H9 (cell line): ENCODE data around the gene FOLR1. TPM values are rescaled to one million over a fixed set of nuclear protein-coding genes. Genes with fewer than 3 reads are reported as not detected.
A peak's percentile ranks its signal among the peaks of the same experiment; 100 is the strongest.

ENCODE experiments used
- DNase-seq: peaks from one replicate; pipeline ENCODE4 v3.0.0-alpha.2; 2017
- H2AFZ ChIP-seq: one replicate; pipeline ENCODE4 v1.6.1; 2013; ENCODE audit warnings: mild to moderate bottlenecking, low read length, control low read depth, moderate library complexity
- H2AK5ac ChIP-seq: 2 replicates; pipeline ENCODE4 v1.6.1; 2013; ENCODE audit warnings: low read length, control low read depth, mixed read lengths; ENCODE audit not compliant: insufficient read length
- H2BK120ac ChIP-seq: one replicate; pipeline ENCODE4 v1.6.1; 2013; ENCODE audit warnings: low read depth, mild to moderate bottlenecking, low read length, control low read depth, inconsistent platforms; ENCODE audit not compliant: poor library complexity, severe bottlenecking
- H2BK12ac ChIP-seq: 2 replicates; pipeline ENCODE4 v1.6.1; 2013; ENCODE audit warnings: low read length, control low read depth, mixed read lengths, low read depth; ENCODE audit not compliant: insufficient read length
- H2BK15ac ChIP-seq: 2 replicates; pipeline ENCODE4 v1.6.1; 2013; ENCODE audit warnings: low read depth, low read length, control low read depth
- H2BK20ac ChIP-seq: one replicate; pipeline ENCODE4 v1.6.1; 2013; ENCODE audit warnings: low read depth, mild to moderate bottlenecking, low read length, control low read depth, inconsistent platforms; ENCODE audit not compliant: poor library complexity, severe bottlenecking
- H2BK5ac ChIP-seq: 2 replicates; pipeline ENCODE4 v1.6.1; 2013; ENCODE audit warnings: low read length, control low read depth, mixed read lengths; ENCODE audit not compliant: insufficient read length
- H3K14ac ChIP-seq: 2 replicates; pipeline ENCODE4 v1.6.1; 2013; ENCODE audit warnings: low read length, control low read depth; ENCODE audit not compliant: insufficient read depth
- H3K18ac ChIP-seq: 2 replicates; pipeline ENCODE4 v1.6.1; 2013; ENCODE audit warnings: low read depth, mild to moderate bottlenecking, mixed read lengths, low read length, control low read depth; ENCODE audit not compliant: insufficient read length
- H3K23ac ChIP-seq: 2 replicates; pipeline ENCODE4 v1.6.1; 2013; ENCODE audit warnings: low read length, control low read depth, mixed read lengths, low read depth; ENCODE audit not compliant: insufficient read length
- H3K23me2 ChIP-seq: 2 replicates; pipeline ENCODE4 v1.6.1; 2013; ENCODE audit warnings: low read depth, mild to moderate bottlenecking, mixed read lengths, low read length, control low read depth; ENCODE audit not compliant: insufficient read length, poor library complexity, severe bottlenecking
- H3K27ac ChIP-seq: 2 replicates; pipeline ENCODE4 v1.5.1; 2013; ENCODE audit warnings: low read length, control low read depth, mixed read lengths, low read depth; ENCODE audit not compliant: insufficient read length
- H3K27me3 ChIP-seq: 2 replicates; pipeline ENCODE4 v1.6.1; 2013; ENCODE audit warnings: low read length, control low read depth, inconsistent platforms; ENCODE audit not compliant: insufficient read depth
- H3K4ac ChIP-seq: 2 replicates; pipeline ENCODE4 v1.6.1; 2013; ENCODE audit warnings: low read depth, mild to moderate bottlenecking, control low read depth, inconsistent platforms, low read length, moderate library complexity
- H3K4me1 ChIP-seq: 2 replicates; pipeline ENCODE4 v1.6.1; 2013; ENCODE audit warnings: low read length, control low read depth, inconsistent platforms; ENCODE audit not compliant: insufficient read depth
- H3K4me2 ChIP-seq: 2 replicates; pipeline ENCODE4 v1.6.1; 2013; ENCODE audit warnings: low read length, control low read depth, mixed read lengths; ENCODE audit not compliant: insufficient read length, insufficient read depth
- H3K56ac ChIP-seq: 2 replicates; pipeline ENCODE4 v1.6.1; 2013; ENCODE audit warnings: low read depth, mild to moderate bottlenecking, mixed read lengths, low read length, control low read depth; ENCODE audit not compliant: insufficient read length
- H3K79me1 ChIP-seq: 2 replicates; pipeline ENCODE4 v1.6.1; 2013; ENCODE audit warnings: low read depth, mild to moderate bottlenecking, moderate library complexity, low read length, control low read depth, inconsistent platforms; ENCODE audit not compliant: insufficient read depth, poor library complexity, severe bottlenecking
- H3K79me2 ChIP-seq: 2 replicates; pipeline ENCODE4 v1.6.1; 2013; ENCODE audit warnings: low read length, control low read depth, inconsistent platforms; ENCODE audit not compliant: insufficient read depth
- H3K9ac ChIP-seq: 2 replicates; pipeline ENCODE4 v1.6.1; 2013; ENCODE audit warnings: low read length, control low read depth, mixed read lengths; ENCODE audit not compliant: insufficient read length; ENCODE audit errors: extremely low read depth
- H3K9me3 ChIP-seq: one replicate; pipeline ENCODE4 v1.6.1; 2013; ENCODE audit warnings: low read depth, low read length, inconsistent platforms; ENCODE audit not compliant: control insufficient read depth
- H3T11ph ChIP-seq: one replicate; pipeline ENCODE4 v1.6.1; 2013; ENCODE audit warnings: mild to moderate bottlenecking, low read length, control low read depth, inconsistent platforms
- H4K20me1 ChIP-seq: one replicate; pipeline ENCODE4 v1.6.1; 2013; ENCODE audit not compliant: control insufficient read depth, insufficient read length, insufficient read depth
- H4K5ac ChIP-seq: 2 replicates; pipeline ENCODE4 v1.6.1; 2013; ENCODE audit warnings: low read depth, mild to moderate bottlenecking, mixed read lengths, low read length, control low read depth; ENCODE audit not compliant: insufficient read length
- H4K8ac ChIP-seq: replicated peaks from 2 replicates; pipeline ENCODE4 v1.6.1; 2013; ENCODE audit warnings: low read length, control low read depth, mixed read lengths, low read depth; ENCODE audit not compliant: insufficient read length
- H4K91ac ChIP-seq: 2 replicates; pipeline ENCODE4 v1.6.1; 2013; ENCODE audit warnings: low read depth, mild to moderate bottlenecking, moderate library complexity, mixed read lengths, low read length, control low read depth; ENCODE audit not compliant: insufficient read length
- H3K27ac Mint-ChIP-seq, 3 experiments: 2 replicates in 2 of 3; 3 replicates in 1 of 3; pipeline ENCODE4 v1.8.0; 2020 to 2021; ENCODE audit warnings: mixed read lengths in 3 of 3, mild to moderate bottlenecking in 1 of 3, moderate library complexity in 1 of 3
- H3K27me3 Mint-ChIP-seq: 2 replicates; pipeline ENCODE4 v1.8.0; 2021; ENCODE audit warnings: low read depth, mild to moderate bottlenecking, moderate library complexity, mixed read lengths
- H3K36me3 Mint-ChIP-seq, 3 experiments: 2 replicates in 2 of 3; 3 replicates in 1 of 3; pipeline ENCODE4 v1.8.0; 2020 to 2021; ENCODE audit warnings: low read depth in 3 of 3, mixed read lengths in 3 of 3; ENCODE audit not compliant: insufficient read depth in 1 of 3
- H3K4me1 Mint-ChIP-seq, 2 experiments: 2 replicates each; pipeline ENCODE4 v1.8.0; 2020; ENCODE audit warnings: mixed read lengths in 2 of 2
- H3K4me3 Mint-ChIP-seq, 2 experiments: 2 replicates in 1 of 2; 3 replicates in 1 of 2; pipeline ENCODE4 v1.8.0; 2020 to 2021; ENCODE audit warnings: mild to moderate bottlenecking in 2 of 2, mixed read lengths in 2 of 2, moderate library complexity in 1 of 2
- H3K9me3 Mint-ChIP-seq, 2 experiments: 2 replicates in 1 of 2; 3 replicates in 1 of 2; pipeline ENCODE4 v1.8.0; 2020; ENCODE audit warnings: mild to moderate bottlenecking in 2 of 2, mixed read lengths in 2 of 2, moderate library complexity in 1 of 2
- CTCF ChIP-seq: fragments of 200-600 bp; sonication (generic); conservative IDR thresholded peaks from 3 replicates; pipeline ENCODE4 v1.8.0; 2021; ENCODE audit warnings: antibody characterized with exemption, mild to moderate bottlenecking
- WGBS: extraction: QIAGEN DNeasy Blood & Tissue Kit; methylation state at CpG from one replicate; pipeline ENCODE4 v1.1.7; 2013; ENCODE audit warnings: missing lambda C conversion rate, low lambda C conversion rate, mixed read lengths; ENCODE audit not compliant: insufficient read length; ENCODE audit errors: extremely low coverage; 5-methylcytosine and 5-hydroxymethylcytosine counted together
- total RNA-seq: library from RNA; stranded (reverse); gene quantifications from 2 replicates; pipeline ENCODE4 v1.2.1, GENCODE V29; 2021

The FOLR1 gene
- total RNA-seq, 1 experiment from 2014 or later: 0.92 TPM

DNA sequence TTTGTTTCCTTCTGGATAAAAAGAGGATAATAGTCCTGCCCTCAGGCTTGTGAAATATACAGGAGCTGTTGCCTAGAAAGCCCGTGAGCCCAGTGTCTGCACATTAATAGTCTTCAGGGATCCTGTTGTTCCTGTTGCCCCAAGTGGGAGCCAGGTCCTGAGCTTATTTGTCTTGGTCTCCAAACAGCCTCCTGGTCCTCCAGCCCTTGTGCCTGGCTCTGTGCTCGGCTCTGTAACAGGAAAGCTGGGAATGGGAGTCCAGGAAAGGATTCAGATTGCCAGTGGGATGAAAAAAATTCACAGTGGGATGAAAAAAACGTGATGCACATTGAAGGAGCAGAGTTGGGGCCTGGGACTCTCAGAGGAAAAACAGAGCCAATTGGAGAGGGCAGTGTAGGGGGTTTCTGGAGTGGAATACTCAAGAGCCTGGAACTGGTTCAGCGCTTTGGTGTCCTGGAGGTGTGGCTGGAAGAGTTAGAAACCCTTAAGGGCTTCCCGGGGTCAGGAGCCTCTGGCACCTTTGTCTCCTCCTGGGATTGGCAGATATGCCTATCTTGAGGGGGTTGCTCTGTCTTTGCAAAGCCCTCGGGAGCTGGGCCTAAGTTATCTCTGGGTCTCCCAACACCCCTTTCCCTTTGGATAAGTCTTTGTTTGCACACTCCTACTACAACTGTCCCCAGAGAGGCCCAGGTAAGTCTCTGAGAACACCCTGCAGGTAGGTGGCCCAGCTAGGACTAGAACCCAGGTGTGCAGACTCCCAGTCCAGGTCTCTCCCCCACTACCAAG, 30.4 kb downstream of the FOLR1 start:
- Histone ChIP-seq H3K18ac (no peak overlapping the region), H3K27ac (no peak overlapping the region), H4K91ac (no peak overlapping the region), H4K20me1 (no peaks in the 10 kb centered on the region), H2BK12ac (no peak overlapping the region), H2AFZ (peak overlapping the region; percentile 3), H3K4ac (no peak overlapping the region), H3T11ph (no peak overlapping the region), H2AK5ac (no peak overlapping the region), H3K14ac (no peak overlapping the region), H3K9ac (no peak overlapping the region), H3K4me2 (peak overlapping the region; percentile 76), H3K79me1 (peaks cover 3% of the 10 kb centered on the region), H2BK15ac (no peak overlapping the region), H2BK5ac (no peak overlapping the region), H3K27me3 (no peaks in the 10 kb centered on the region), H2BK120ac (no peak overlapping the region), H3K9me3 (no peaks in the 10 kb centered on the region), H3K56ac (no peak overlapping the region), H3K4me1 (peaks cover 2% of the 10 kb centered on the region; the same call in 1 of the 2 replicates), H3K79me2 (peaks cover 4% of the 10 kb centered on the region; the same call in 1 of the 2 replicates), H3K23ac (no peak overlapping the region), H3K23me2 (peaks cover 16% of the 10 kb centered on the region), H4K5ac (no peak overlapping the region), H2BK20ac (no peak overlapping the region), H4K8ac (no peak overlapping the region)
- Mint-ChIP-seq H3K27ac (peak overlapping the region in 2 of 3 experiments; percentile 22 to 85; a peak in 2 of 7 replicates), H3K9me3 (no peaks in the 10 kb centered on the region), H3K4me1 (peaks cover 32 to 39% of the 10 kb centered on the region in 2 experiments), H3K4me3 (peak overlapping the region; percentile 65 to 76), H3K27me3 (peaks cover 20% of the 10 kb centered on the region), H3K36me3 (peaks cover 0 to 16% (median 9%) of the 10 kb centered on the region in 3 experiments; a peak in 4 of 7 replicates)
- no CpG with 5 or more reads among the region's 6 CpGs for WGBS
- no peak for TF ChIP-seq CTCF
- DNase-seq: peak; percentile 41
